ENCODE measurements around the gene SPSB1. TPM values are rescaled to one million over a fixed set of nuclear protein-coding genes. Genes with fewer than 3 reads are reported as not detected.

SPSB1 gene
- total and polyA plus RNA-seq, 2 of the 4 experiments (the other 2 are of a cell fraction) = 16.7 to 19.8 TPM

GRCh38 chr1:9366943-9367780 is 74.5 kb downstream of the SPSB1 start (continued):
- TF ChIP-seq NFE2L2 (IDR thresholded peaks at IDR 0.05; ENCODE audit: low read depth, low read length) = no peak

GRCh38 chr1:9367806-9368205 is 75.1 kb downstream of the SPSB1 start:
- in situ Hi-C loops (cut with MboI; ENCODE audit: low sequenced_read_pairs) = no loop called here
- H2AK5ac ChIP-seq (ENCODE audit: low read depth, low read length) = no peak overlapping the region
- CTCF ChIA-PET = no interaction called here

More at GRCh38 chr1:9367806-9368205, 75.1 kb downstream of the SPSB1 start:
- Histone ChIP-seq H3K9ac (ENCODE audit: low read depth, low read length) (no peak overlapping the region), H3K36me3 (ENCODE audit: control insufficient read depth, insufficient read depth, low read length) (peaks cover 14% of the 10 kb centered on the region), H4K20me1 (ENCODE audit: insufficient read depth, low read length) (peaks cover 52% of the 10 kb centered on the region), H3K9me1 (ENCODE audit: insufficient read depth, low read length) (peaks cover 20% of the 10 kb centered on the region), H3K23ac (ENCODE audit: low read depth, low read length) (no peak overlapping the region), H2BK5ac (ENCODE audit: low read depth, low read length, poor library complexity, severe bottlenecking) (no peak overlapping the region), H3K4me3 (ENCODE audit: insufficient read depth, low read depth, low read length) (no peak overlapping the region), H4K5ac (ENCODE audit: low read depth, low read length) (no peak overlapping the region), H4K91ac (ENCODE audit: insufficient read depth, low read depth, low read length) (no peak overlapping the region), H3K4ac (ENCODE audit: low read depth, low read length) (no peak overlapping the region), H2BK120ac (ENCODE audit: low read depth, low read length) (no peak overlapping the region), H2BK15ac (ENCODE audit: low read depth, low read length) (no peak overlapping the region), H3K27ac (ENCODE audit: insufficient read depth, low read length) (no peak overlapping the region), H2BK20ac (ENCODE audit: low read depth, low read length) (no peak overlapping the region), H3K18ac (ENCODE audit: low read depth, low read length) (no peak overlapping the region), H4K8ac (ENCODE audit: low read depth in 2 of 2, low read length in 2 of 2) (no peak overlapping the region), H2AFZ (replicated peaks; ENCODE audit: low read length, poor library complexity) (peak overlapping the region; percentile 72), H3K9me3 (ENCODE audit: control insufficient read depth, insufficient read depth, low read length) (no peaks in the 10 kb centered on the region), H3K56ac (ENCODE audit: extremely low read depth, insufficient read depth, low read length) (no peak overlapping the region), H2AK9ac (replicated peaks; ENCODE audit: low read depth, low read length, poor library complexity) (no peak overlapping the region), H3K79me1 (ENCODE audit: low read depth in 1 of 2, low read length in 2 of 2) (peaks cover 14 to 60% of the 10 kb centered on the region in 2 experiments), H3K4me1 (ENCODE audit: control insufficient read depth, insufficient read depth, low read length) (peaks cover 4% of the 10 kb centered on the region; the same call in 1 of the 2 replicates), H3K4me2 (ENCODE audit: low read depth, low read length) (no peak overlapping the region), H3K27me3 (ENCODE audit: control insufficient read depth, insufficient read depth, low read length) (no peaks in the 10 kb centered on the region), H3K14ac (replicated peaks; ENCODE audit: low read depth, low read length) (no peak overlapping the region)
- POLR2A ChIA-PET (ENCODE audit: unreplicated experiment) = no interaction called here
- intact Hi-C loops (cut with micrococcal nuclease) (no loop called here), dilution Hi-C loops (cut with HindIII; ENCODE audit: low sequenced_read_pairs, unreplicated experiment) (no loop called here)
- 97% methylated on average over 5 of the region's 9 CpGs; no CpG with 5 or more reads in 1 of the 2 experiments for WGBS, 2 experiments (ENCODE audit: extremely low coverage in 2 of 2, insufficient read length in 1 of 2)
- TF ChIP-seq POLR2A (IDR thresholded peaks at IDR 0.05; ENCODE audit: low read depth, low read length) (no peak), ELK1 (IDR thresholded peaks at IDR 0.05; ENCODE audit: borderline replicate concordance, low read depth, low read length) (no peak), RCOR1 (IDR thresholded peaks at IDR 0.05; ENCODE audit: insufficient replicate concordance, low read length) (no peak), RAD21 (IDR thresholded peaks at IDR 0.05; ENCODE audit: low read length) (no peak), CTCF (conservative IDR thresholded peaks at IDR 0.05; ENCODE audit: low read depth, low read length) (no peak), SMC3 (IDR thresholded peaks at IDR 0.05; ENCODE audit: low read depth, low read length) (no peak), RFX5 (IDR thresholded peaks at IDR 0.05; ENCODE audit: low read depth, low read length) (no peak), USF2 (IDR thresholded peaks at IDR 0.05; ENCODE audit: low read depth, low read length) (no peak), CHD1 (IDR thresholded peaks at IDR 0.05; ENCODE audit: low read depth, low read length) (no peak), BHLHE40 (IDR thresholded peaks at IDR 0.05; ENCODE audit: low read depth, low read length) (no peak), CEBPB (IDR thresholded peaks at IDR 0.05; ENCODE audit: low read depth, low read length) (no peak)
- BruUV-seq (replicated peaks) = no TSS peak
- ATAC-seq (ENCODE audit: low read depth) (no peak), DNase-seq (no peak)

Data from IMR-90 (cell line).